Neural cell (in vitro differentiated cells): ENCODE measurements around the gene MEF2A. TPM values are rescaled to one million over a fixed set of nuclear protein-coding genes. Genes with fewer than 3 reads are reported as not detected.
"Not testable (repeated sequence)": the region's sequence is repeated elsewhere in the genome, so short reads cannot be mapped to it uniquely, and the experiment has no call there.

Experiments used
- H2AFZ ChIP-seq: fragments of 200-600, 300-800 bp; sonication (generic), shearing (Covaris generic); 2 replicates; pipeline ENCODE4 v1.6.0; 2014; ENCODE audit warnings: low read depth, mild to moderate bottlenecking, antibody characterized with exemption, low read length, moderate library complexity
- H3F3A ChIP-seq: fragments of 200-600 bp; shearing (Covaris generic); 2 replicates; pipeline ENCODE4 v1.6.1; 2016; ENCODE audit warnings: mild to moderate bottlenecking, moderate library complexity, mixed read lengths, antibody characterized with exemption, low read length; ENCODE audit not compliant: insufficient read depth, poor library complexity, severe bottlenecking
- H3K27ac ChIP-seq: fragments of 200-600, 300-800 bp; sonication (generic), shearing (Covaris generic); 2 replicates; pipeline ENCODE4 v1.5.1; 2014; ENCODE audit warnings: mild to moderate bottlenecking, low read length, moderate library complexity
- H3K27me3 ChIP-seq: fragments of 300-800, 200-600 bp; sonication (generic), shearing (Covaris generic); 2 replicates; pipeline ENCODE4 v1.6.0; 2014; ENCODE audit warnings: mild to moderate bottlenecking, low read depth, low read length, moderate library complexity; ENCODE audit not compliant: insufficient read depth
- H3K36me3 ChIP-seq: fragments of 300-800, 200-600 bp; sonication (generic), shearing (Covaris generic); 2 replicates; pipeline ENCODE4 v1.5.1; 2014; ENCODE audit warnings: mild to moderate bottlenecking, antibody characterized with exemption, low read length, moderate library complexity; ENCODE audit not compliant: insufficient read depth
- H3K4me2 ChIP-seq: fragments of 300-800, 200-600 bp; sonication (generic), shearing (Covaris generic); 2 replicates; pipeline ENCODE4 v1.6.0; 2014; ENCODE audit warnings: mild to moderate bottlenecking, low read length
- H3K4me3 ChIP-seq: fragments of 300-800, 200-600 bp; sonication (generic), shearing (Covaris generic); 2 replicates; pipeline ENCODE4 v1.5.1; 2014; ENCODE audit warnings: mild to moderate bottlenecking, low read length, moderate library complexity
- H3K79me2 ChIP-seq: fragments of 200-600 bp; shearing (Covaris generic); replicated peaks from 2 replicates; pipeline ENCODE4 v1.6.0; 2014; ENCODE audit warnings: mild to moderate bottlenecking, low read length, moderate library complexity; ENCODE audit not compliant: insufficient read depth
- H3K9ac ChIP-seq: fragments of 300-800, 200-600 bp; sonication (generic), shearing (Covaris generic); 2 replicates; pipeline ENCODE4 v1.6.1; 2016; ENCODE audit warnings: mild to moderate bottlenecking, low read length, mixed read lengths
- H3K9me2 ChIP-seq: fragments of 200-600 bp; shearing (Covaris generic); 2 replicates; pipeline ENCODE4 v1.6.1; 2016; ENCODE audit warnings: mild to moderate bottlenecking, low read length, mixed read lengths; ENCODE audit not compliant: insufficient read depth
- H3K9me3 ChIP-seq: fragments of 200-600, 300-800 bp; sonication (generic), shearing (Covaris generic); 2 replicates; pipeline ENCODE4 v1.6.1; 2016; ENCODE audit warnings: mild to moderate bottlenecking, mixed run types, low read length, moderate library complexity, mixed read lengths
- H4K20me1 ChIP-seq: fragments of 200-600 bp; shearing (Covaris generic); 2 replicates; pipeline ENCODE4 v1.6.1; 2016; ENCODE audit warnings: mild to moderate bottlenecking, mixed run types; ENCODE audit not compliant: insufficient read depth
- EP300 ChIP-seq: fragments of 450-650 bp; conservative IDR thresholded peaks from 2 replicates; pipeline ENCODE4 v1.6.1; 2014; ENCODE audit warnings: antibody characterized with exemption, mild to moderate bottlenecking, moderate library complexity; ENCODE audit not compliant: poor library complexity, severe bottlenecking
- EZH2 ChIP-seq: fragments of 200-600, 300-800 bp; shearing (Covaris generic), sonication (generic); IDR thresholded peaks from 2 replicates; pipeline ENCODE4 v1.6.1; 2014; ENCODE audit warnings: antibody characterized with exemption, low read length, borderline replicate concordance, mild to moderate bottlenecking; ENCODE audit not compliant: insufficient read depth, poor library complexity, severe bottlenecking
- MXI1 ChIP-seq: fragments of 450-650 bp; conservative IDR thresholded peaks from 2 replicates; pipeline ENCODE4 v1.6.1; 2014; ENCODE audit warnings: antibody characterized with exemption, mild to moderate bottlenecking; ENCODE audit not compliant: poor library complexity, severe bottlenecking
- POLR2AphosphoS5 ChIP-seq: IDR thresholded peaks from 2 replicates; pipeline ENCODE4 v1.6.1; 2012
- RAD21 ChIP-seq: fragments of 450-650 bp; conservative IDR thresholded peaks from 2 replicates; pipeline ENCODE4 v1.6.1; 2014; ENCODE audit warnings: antibody characterized with exemption, mild to moderate bottlenecking, moderate library complexity
- SMC3 ChIP-seq: fragments of 450-650 bp; conservative IDR thresholded peaks from 2 replicates; pipeline ENCODE4 v1.6.1; 2014; ENCODE audit warnings: antibody characterized with exemption, mild to moderate bottlenecking, moderate library complexity; ENCODE audit not compliant: poor library complexity
- TAF1 ChIP-seq: IDR thresholded peaks from 2 replicates; pipeline ENCODE4 v1.6.1; 2012; ENCODE audit warnings: low read depth
- polyA plus RNA-seq: library from polyadenylated mRNA; depleted of rRNA; stranded (reverse); fragments of >200 nt; gene quantifications from 2 replicates; pipeline ENCODE4 v1.2.3, GENCODE V29; 2014
- TF ChIP-seq, protein P1 (sequence below): fragments of 450-650 bp; IDR thresholded peaks from 2 replicates; pipeline ENCODE4 v1.5.1; 2014; ENCODE audit warnings: antibody characterized with exemption, mild to moderate bottlenecking, moderate library complexity; ENCODE audit not compliant: poor library complexity, severe bottlenecking
- TF ChIP-seq, protein P2 (sequence below): IDR thresholded peaks from 2 replicates; pipeline ENCODE4 v1.6.1; 2012; ENCODE audit warnings: borderline replicate concordance

The MEF2A gene
- polyA plus RNA-seq, 1 donor from 2014 or later: 32.2 TPM

DNA sequence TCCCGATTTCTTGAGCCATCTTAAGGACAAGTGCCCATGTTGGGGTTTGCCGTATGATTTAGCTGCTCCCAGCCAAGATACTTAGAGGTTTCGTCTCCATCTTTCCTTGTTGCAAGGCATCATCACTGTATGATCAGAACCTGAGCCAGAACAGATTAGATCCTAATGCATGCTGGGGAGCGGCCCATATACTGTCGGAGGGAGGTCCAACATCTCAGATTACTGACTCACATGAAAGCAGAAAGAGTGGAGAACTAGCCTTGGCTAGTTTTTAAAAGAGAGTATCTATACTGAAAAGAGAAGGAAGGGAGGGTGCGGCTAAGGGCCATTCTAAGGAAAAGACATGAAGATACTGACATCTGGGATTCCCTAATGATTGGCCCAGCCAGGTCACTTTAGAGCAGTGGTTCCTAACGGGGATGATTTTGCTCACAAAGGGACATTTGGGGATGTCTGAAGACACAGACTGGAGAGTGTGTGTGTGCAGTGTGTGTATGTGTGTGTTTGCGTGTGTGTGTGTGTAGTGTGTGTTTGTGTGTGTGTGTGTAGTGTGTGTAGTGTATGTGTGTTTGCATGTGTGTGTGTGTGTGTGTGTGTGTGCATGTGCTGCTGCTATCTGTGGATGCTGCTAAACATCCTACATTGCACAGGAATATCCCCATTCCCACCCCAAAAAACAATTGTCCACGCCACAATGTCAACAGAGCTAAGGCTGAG is 179.7 kb downstream of the MEF2A start:
- no peak overlapping the region for H2AFZ ChIP-seq
- no peaks in the 10 kb centered on the region for H3K79me2 ChIP-seq
- H4K20me1 ChIP-seq: no peaks in the 10 kb centered on the region
- no peaks in the 10 kb centered on the region for H3K36me3 ChIP-seq
- H3K27me3 ChIP-seq: no peaks in the 10 kb centered on the region
- TF ChIP-seq MXI1 (no peak), EZH2 (no peak), POLR2AphosphoS5 (no peak), TAF1 (no peak), RAD21 (no peak), SMC3 (no peak), EP300 (no peak)
- TF ChIP-seq, protein P1, sequence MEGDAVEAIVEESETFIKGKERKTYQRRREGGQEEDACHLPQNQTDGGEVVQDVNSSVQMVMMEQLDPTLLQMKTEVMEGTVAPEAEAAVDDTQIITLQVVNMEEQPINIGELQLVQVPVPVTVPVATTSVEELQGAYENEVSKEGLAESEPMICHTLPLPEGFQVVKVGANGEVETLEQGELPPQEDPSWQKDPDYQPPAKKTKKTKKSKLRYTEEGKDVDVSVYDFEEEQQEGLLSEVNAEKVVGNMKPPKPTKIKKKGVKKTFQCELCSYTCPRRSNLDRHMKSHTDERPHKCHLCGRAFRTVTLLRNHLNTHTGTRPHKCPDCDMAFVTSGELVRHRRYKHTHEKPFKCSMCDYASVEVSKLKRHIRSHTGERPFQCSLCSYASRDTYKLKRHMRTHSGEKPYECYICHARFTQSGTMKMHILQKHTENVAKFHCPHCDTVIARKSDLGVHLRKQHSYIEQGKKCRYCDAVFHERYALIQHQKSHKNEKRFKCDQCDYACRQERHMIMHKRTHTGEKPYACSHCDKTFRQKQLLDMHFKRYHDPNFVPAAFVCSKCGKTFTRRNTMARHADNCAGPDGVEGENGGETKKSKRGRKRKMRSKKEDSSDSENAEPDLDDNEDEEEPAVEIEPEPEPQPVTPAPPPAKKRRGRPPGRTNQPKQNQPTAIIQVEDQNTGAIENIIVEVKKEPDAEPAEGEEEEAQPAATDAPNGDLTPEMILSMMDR: no peak
- TF ChIP-seq, protein P2, sequence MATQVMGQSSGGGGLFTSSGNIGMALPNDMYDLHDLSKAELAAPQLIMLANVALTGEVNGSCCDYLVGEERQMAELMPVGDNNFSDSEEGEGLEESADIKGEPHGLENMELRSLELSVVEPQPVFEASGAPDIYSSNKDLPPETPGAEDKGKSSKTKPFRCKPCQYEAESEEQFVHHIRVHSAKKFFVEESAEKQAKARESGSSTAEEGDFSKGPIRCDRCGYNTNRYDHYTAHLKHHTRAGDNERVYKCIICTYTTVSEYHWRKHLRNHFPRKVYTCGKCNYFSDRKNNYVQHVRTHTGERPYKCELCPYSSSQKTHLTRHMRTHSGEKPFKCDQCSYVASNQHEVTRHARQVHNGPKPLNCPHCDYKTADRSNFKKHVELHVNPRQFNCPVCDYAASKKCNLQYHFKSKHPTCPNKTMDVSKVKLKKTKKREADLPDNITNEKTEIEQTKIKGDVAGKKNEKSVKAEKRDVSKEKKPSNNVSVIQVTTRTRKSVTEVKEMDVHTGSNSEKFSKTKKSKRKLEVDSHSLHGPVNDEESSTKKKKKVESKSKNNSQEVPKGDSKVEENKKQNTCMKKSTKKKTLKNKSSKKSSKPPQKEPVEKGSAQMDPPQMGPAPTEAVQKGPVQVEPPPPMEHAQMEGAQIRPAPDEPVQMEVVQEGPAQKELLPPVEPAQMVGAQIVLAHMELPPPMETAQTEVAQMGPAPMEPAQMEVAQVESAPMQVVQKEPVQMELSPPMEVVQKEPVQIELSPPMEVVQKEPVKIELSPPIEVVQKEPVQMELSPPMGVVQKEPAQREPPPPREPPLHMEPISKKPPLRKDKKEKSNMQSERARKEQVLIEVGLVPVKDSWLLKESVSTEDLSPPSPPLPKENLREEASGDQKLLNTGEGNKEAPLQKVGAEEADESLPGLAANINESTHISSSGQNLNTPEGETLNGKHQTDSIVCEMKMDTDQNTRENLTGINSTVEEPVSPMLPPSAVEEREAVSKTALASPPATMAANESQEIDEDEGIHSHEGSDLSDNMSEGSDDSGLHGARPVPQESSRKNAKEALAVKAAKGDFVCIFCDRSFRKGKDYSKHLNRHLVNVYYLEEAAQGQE: no peak
- H3F3A ChIP-seq: no peaks in the 10 kb centered on the region
- H3K27ac ChIP-seq: no peak overlapping the region
- no peaks in the 10 kb centered on the region for H3K9me2 ChIP-seq
- no peak overlapping the region for H3K4me2 ChIP-seq
- no peaks in the 10 kb centered on the region for H3K9me3 ChIP-seq
- no peak overlapping the region for H3K4me3 ChIP-seq
- no peak overlapping the region for H3K9ac ChIP-seq

DNA sequence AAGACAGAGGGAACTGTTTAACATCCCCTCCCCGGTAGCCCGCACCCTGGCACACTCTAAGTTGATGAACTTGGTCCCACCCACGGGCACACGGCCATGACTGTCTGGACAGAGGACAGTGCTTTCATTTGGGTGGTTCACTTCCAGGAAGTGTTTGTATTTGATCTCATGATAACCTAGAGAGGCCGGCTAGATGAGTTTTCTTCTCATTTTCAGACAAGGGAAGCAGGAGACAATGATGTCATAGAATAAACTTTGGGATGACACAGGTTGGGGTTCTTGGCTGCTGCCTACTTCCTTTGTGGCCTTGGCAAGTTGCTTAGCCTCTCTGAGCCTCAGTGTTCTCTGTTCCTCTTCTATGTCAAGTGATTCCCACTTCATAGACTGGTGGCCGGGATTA is 183.6 kb downstream of the MEF2A start:
- Histone ChIP-seq H3K9me3 (no peaks in the 10 kb centered on the region), H3K9me2 (no peaks in the 10 kb centered on the region), H3K27ac (no peak overlapping the region), H3K9ac (no peak overlapping the region), H3K36me3 (no peaks in the 10 kb centered on the region), H3K27me3 (no peaks in the 10 kb centered on the region), H3K4me2 (no peak overlapping the region), H2AFZ (no peak overlapping the region), H3K4me3 (no peak overlapping the region), H4K20me1 (no peaks in the 10 kb centered on the region), H3K79me2 (no peaks in the 10 kb centered on the region), H3F3A (no peaks in the 10 kb centered on the region)
- no peak for TF ChIP-seq EZH2
- TF ChIP-seq, protein P2: no peak
- no peak for TF ChIP-seq POLR2AphosphoS5
- no peak for TF ChIP-seq TAF1
- no peak for TF ChIP-seq EP300
- TF ChIP-seq MXI1: no peak
- TF ChIP-seq RAD21: no peak

DNA sequence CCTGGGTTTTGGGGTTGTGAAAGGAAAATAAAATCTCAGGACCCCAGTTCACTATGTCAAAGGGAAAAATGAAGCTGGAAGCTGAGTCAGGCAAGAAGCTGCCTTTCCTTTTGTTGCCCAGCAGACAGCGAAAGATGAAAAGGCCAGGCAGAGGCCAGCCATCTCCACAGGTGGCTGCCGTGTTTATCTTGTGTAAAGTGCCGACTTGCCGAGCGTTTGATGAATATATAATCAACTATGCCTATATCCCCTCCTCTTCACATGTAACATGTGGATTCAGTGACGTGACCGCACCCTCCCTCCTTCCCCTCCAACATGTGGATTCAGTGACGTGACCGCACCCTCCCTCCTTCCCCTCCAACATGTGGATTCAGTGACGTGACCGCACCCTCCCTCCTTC is 184.5 kb downstream of the MEF2A start:
- H3K79me2 ChIP-seq, H3K36me3 ChIP-seq, H3K9ac ChIP-seq, H3F3A ChIP-seq, H2AFZ ChIP-seq, H4K20me1 ChIP-seq, H3K4me2 ChIP-seq, H3K4me3 ChIP-seq, H3K9me3 ChIP-seq, H3K9me2 ChIP-seq, H3K27me3 ChIP-seq, H3K27ac ChIP-seq: not testable (repeated sequence)
